HepG2 (cell line): ENCODE measurements around the gene CDC42EP4. TPM values are rescaled to one million over a fixed set of nuclear protein-coding genes. Genes with fewer than 3 reads are reported as not detected.

ENCODE experiments used
- ARHGAP35 ChIP-seq: sonication (generic); formaldehyde crosslinking; IDR thresholded peaks from 2 replicates; pipeline ENCODE4 v1.9.0; 2022; ENCODE audit warnings: mild to moderate bottlenecking, inconsistent platforms, moderate library complexity, missing genetic modification reagents, borderline replicate concordance
- CTCF ChIP-seq: sonication (generic); formaldehyde crosslinking; IDR thresholded peaks from 2 replicates; pipeline ENCODE4 v1.5.0; 2020; ENCODE audit warnings: mild to moderate bottlenecking, missing genetic modification reagents, moderate library complexity
- EEA1 ChIP-seq: sonication (generic); formaldehyde crosslinking; IDR thresholded peaks from 2 replicates; pipeline ENCODE4 v1.5.1; 2020; ENCODE audit warnings: mild to moderate bottlenecking, missing genetic modification reagents, borderline replicate concordance
- ELF1 ChIP-seq: sonication (generic); formaldehyde crosslinking; IDR thresholded peaks from 2 replicates; pipeline ENCODE4 v1.4.0; 2020; ENCODE audit warnings: missing genetic modification reagents
- HIC2 ChIP-seq: sonication (generic); formaldehyde crosslinking; IDR thresholded peaks from 2 replicates; pipeline ENCODE4 v1.9.0; 2022; ENCODE audit warnings: low read depth, missing genetic modification reagents
- NFE2 ChIP-seq: sonication (generic); formaldehyde crosslinking; IDR thresholded peaks from 2 replicates; pipeline ENCODE4 v1.4.0; 2020; ENCODE audit warnings: missing genetic modification reagents
- RAD21 ChIP-seq: fragments of 450-650 bp; formaldehyde crosslinking; IDR thresholded peaks from 2 replicates; pipeline ENCODE4 v1.5.0; 2020; ENCODE audit warnings: mild to moderate bottlenecking
- RFX1 ChIP-seq: fragments of 450-650 bp; IDR thresholded peaks from 2 replicates; pipeline ENCODE4 v1.6.1; 2017
- STAG1 ChIP-seq: sonication (generic); formaldehyde crosslinking; IDR thresholded peaks from 2 replicates; pipeline ENCODE4 v1.4.0; 2020; ENCODE audit warnings: missing genetic modification reagents
- ZBTB37 ChIP-seq: sonication (generic); formaldehyde crosslinking; IDR thresholded peaks from 2 replicates; pipeline ENCODE4 v1.4.0; 2020; ENCODE audit warnings: mild to moderate bottlenecking, missing genetic modification reagents
- ZFX ChIP-seq: sonication (generic); formaldehyde crosslinking; IDR thresholded peaks from 2 replicates; pipeline ENCODE4 v1.4.0; 2020; ENCODE audit warnings: mild to moderate bottlenecking, low read depth, missing genetic modification reagents, moderate library complexity
- ZMYM4 ChIP-seq: sonication (generic); formaldehyde crosslinking; IDR thresholded peaks from 2 replicates; pipeline ENCODE4 v1.8.1; 2023; ENCODE audit warnings: mild to moderate bottlenecking, missing genetic modification reagents
- ZNF225 ChIP-seq: sonication (generic); formaldehyde crosslinking; IDR thresholded peaks from 2 replicates; pipeline ENCODE4 v1.4.0; 2020; ENCODE audit warnings: mild to moderate bottlenecking, missing genetic modification reagents
- polyA plus RNA-seq, 8 experiments: library from polyadenylated mRNA; depleted of rRNA in 3 of 8; stranded (reverse) in 7 of 8; unstranded in 1 of 8; fragments of >200 nt; fragmentation: Illumina TruSeq in 4 of 8; extraction: Trizol in 4 of 8; gene quantifications; 2 replicates each; pipeline versions ENCODE4 v1.2.1 to v1.2.3, GENCODE V29; 2011 to 2016; ENCODE audit warnings: low read depth in 4 of 8, missing spikeins in 1 of 8, mixed read lengths in 1 of 8; ENCODE audit not compliant: insufficient read depth in 1 of 8
- total RNA-seq, 5 experiments: library from RNA; depleted of rRNA; stranded (reverse); fragments of >200 nt; fragmentation: Illumina TruSeq; extraction: Trizol; gene quantifications; 2 replicates each; pipeline ENCODE4 v1.2.3, GENCODE V29; 2016; ENCODE audit warnings: low read depth in 1 of 5
- TF ChIP-seq, protein P1 (sequence below): sonication (generic); formaldehyde crosslinking; IDR thresholded peaks from 2 replicates; pipeline ENCODE4 v1.5.0; 2020; ENCODE audit warnings: mild to moderate bottlenecking, missing genetic modification reagents

The CDC42EP4 gene
- total and polyA plus RNA-seq, 2 of the 13 experiments (the other 11 are each of a cell fraction or from before 2014, with no cell fraction given), result 19.0 to 54.0 TPM

GRCh38 chr17:73354423-73355284 is 42.9 kb upstream of the CDC42EP4 start (continued):
- no peak for TF ChIP-seq NFE2 (CRISPR knock-in tag)
- no peak for TF ChIP-seq ELF1 (CRISPR knock-in tag)
- TF ChIP-seq ZMYM4, result no peak
- TF ChIP-seq ARHGAP35 (CRISPR knock-in tag), result no peak
- TF ChIP-seq, protein P1, sequence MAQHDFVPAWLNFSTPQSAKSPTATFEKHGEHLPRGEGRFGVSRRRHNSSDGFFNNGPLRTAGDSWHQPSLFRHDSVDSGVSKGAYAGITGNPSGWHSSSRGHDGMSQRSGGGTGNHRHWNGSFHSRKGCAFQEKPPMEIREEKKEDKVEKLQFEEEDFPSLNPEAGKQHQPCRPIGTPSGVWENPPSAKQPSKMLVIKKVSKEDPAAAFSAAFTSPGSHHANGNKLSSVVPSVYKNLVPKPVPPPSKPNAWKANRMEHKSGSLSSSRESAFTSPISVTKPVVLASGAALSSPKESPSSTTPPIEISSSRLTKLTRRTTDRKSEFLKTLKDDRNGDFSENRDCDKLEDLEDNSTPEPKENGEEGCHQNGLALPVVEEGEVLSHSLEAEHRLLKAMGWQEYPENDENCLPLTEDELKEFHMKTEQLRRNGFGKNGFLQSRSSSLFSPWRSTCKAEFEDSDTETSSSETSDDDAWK (CRISPR knock-in tag), result no peak
- TF ChIP-seq EEA1, result no peak
- no peak for TF ChIP-seq RFX1
- no peak for TF ChIP-seq HIC2 (CRISPR knock-in tag)
- no peak for TF ChIP-seq ZFX
- peak; percentile 33 for TF ChIP-seq CTCF (CRISPR knock-in tag)
- 0 out of 2 replicates have a peak, but pooled peaks have one; percentile 42 for TF ChIP-seq ZNF225 (CRISPR knock-in tag)
- peak; percentile 49 for TF ChIP-seq RAD21 (CRISPR knock-in tag)
- peak; percentile 27 for TF ChIP-seq STAG1 (CRISPR knock-in tag)
- TF ChIP-seq ZBTB37 (CRISPR knock-in tag), result no peak
